ENCODE measurements around the gene ALAS2.
"Not testable (repeated sequence)": the region's sequence is repeated elsewhere in the genome, so short reads cannot be mapped to it uniquely, and the experiment has no call there.

The ALAS2 gene

GRCh38 chrX:55004231-55004630 lies 26.5 kb downstream of the ALAS2 start:
- no peak for DNase-seq

- DNase-seq, result peak; percentile 88
Observed at GRCh38 chrX:54999717-55000598, 30.8 kb downstream of the ALAS2 start, which contains the start of gene APEX2. TSS of gene APEX2 (plus strand) at chrX:55000363. CDS start at chrX:55000423, 60 bp downstream.

- no peak for DNase-seq
Observed at GRCh38 chrX:54995621-54996020, 35.2 kb downstream of the ALAS2 start.

GRCh38 chrX:54994668-54995351 lies 36.0 kb downstream of the ALAS2 start:
- DNase-seq, result no peak

- no peak for DNase-seq
Observed at GRCh38 chrX:54994099-54994498, 36.7 kb downstream of the ALAS2 start, which contains the start of gene PFKFB1. TSS of gene PFKFB1 (minus strand) at chrX:54994188. CDS start at chrX:54994007, 181 bp downstream.

- no peak for DNase-seq
Observed at GRCh38 chrX:54992911-54993622, 37.7 kb downstream of the ALAS2 start.

GRCh38 chrX:54991706-54992105 lies 39.1 kb downstream of the ALAS2 start:
- no peak for DNase-seq

- DNase-seq, result not testable (repeated sequence)
Observed at GRCh38 chrX:54983306-54983705, 47.5 kb downstream of the ALAS2 start.

GRCh38 chrX:54980334-54980733 lies 50.4 kb downstream of the ALAS2 start:
- no peak for DNase-seq

- DNase-seq, result no peak
Observed at GRCh38 chrX:54979432-54979831, 51.3 kb downstream of the ALAS2 start.

- peak; percentile 4 for DNase-seq
Observed at GRCh38 chrX:54978448-54978847, 52.3 kb downstream of the ALAS2 start.

- no peak for DNase-seq
Observed at GRCh38 chrX:54977387-54977786, 53.4 kb downstream of the ALAS2 start.

- DNase-seq, result no peak
Observed at GRCh38 chrX:54964766-54965497, 65.8 kb downstream of the ALAS2 start.

- DNase-seq, result no peak
Observed at GRCh38 chrX:54961750-54962149, 69.0 kb downstream of the ALAS2 start.
